HepG2 (cell line): ENCODE measurements around the gene WARS2. TPM values are rescaled to one million over a fixed set of nuclear protein-coding genes. Genes with fewer than 3 reads are reported as not detected.

Experiments
- ATAC-seq: fragments of 200-7000 bp; cut with Tn5 transposase; 3 replicates; pipeline ENCODE4 v1.9.1; 2020; ENCODE audit warnings: mild to moderate bottlenecking, moderate library complexity
- BruUV-seq: library from RNA; stranded (reverse); fragments of 400-500 nt; replicated peaks from 2 replicates; lab custom pipeline; 2021; lab: Mats Ljungman, UMichigan
- CTCF ChIA-PET: fragments of 300-600 bp; formaldehyde crosslinking; extraction: SDS; loops from one replicate; lab custom pipeline; 2021; ENCODE audit warnings: low total read pairs, inconsistent platforms, low intra/inter-chr PET ratio; lab: Yijun Ruan, JAX
- POLR2A ChIA-PET: fragments of 350-600 bp; sonication (Branson Sonifier 250); formaldehyde crosslinking; loops from one replicate; lab custom pipeline; 2020; ENCODE audit warnings: antibody characterized with exemption, inconsistent platforms; lab: Yijun Ruan, JAX
- DNase-seq: peaks from one replicate; pipeline ENCODE4 v3.0.0-alpha.2; 2015; ENCODE audit warnings: low spot score
- FAIRE-seq: peaks from 3 replicates; lab custom pipeline; 2011; peaks lifted over from hg19 to GRCh38; lab: Jason Lieb, UNC
- H2AFZ ChIP-seq: one replicate; pipeline ENCODE4 v1.6.1; 2011; ENCODE audit warnings: low read length, inconsistent platforms
- H3K27ac ChIP-seq: fragments of 300-600 bp; 3 replicates; pipeline ENCODE4 v1.8.0; 2011; ENCODE audit warnings: mixed run types, mild to moderate bottlenecking, mixed read lengths, low read length, inconsistent platforms; ENCODE audit not compliant: insufficient read depth; ENCODE audit errors: extremely low read length
- H3K27me3 ChIP-seq, 2 experiments: fragments of 200-600 bp in 1 of 2; 2 replicates in 1 of 2; 3 replicates in 1 of 2; pipeline versions ENCODE4 v1.6.0 to v1.8.0; 2011; ENCODE audit warnings: low read length in 2 of 2, mild to moderate bottlenecking in 2 of 2, moderate library complexity in 2 of 2, inconsistent platforms in 1 of 2; ENCODE audit not compliant: insufficient read depth in 2 of 2, control insufficient read depth in 1 of 2
- H3K36me3 ChIP-seq, 2 experiments: fragments of 200-600 bp in 1 of 2; replicated peaks in 1 of 2; 2 replicates in 1 of 2; 3 replicates in 1 of 2; pipeline versions ENCODE4 v1.5.1 to v1.8.0; 2011; ENCODE audit warnings: low read length in 2 of 2, inconsistent platforms in 1 of 2; ENCODE audit not compliant: insufficient read depth in 2 of 2, control insufficient read depth in 1 of 2
- H3K4me1 ChIP-seq: 2 replicates; pipeline ENCODE4 v1.5.1; 2012; ENCODE audit warnings: low read length, inconsistent platforms; ENCODE audit not compliant: insufficient read depth
- H3K4me2 ChIP-seq: 2 replicates; pipeline ENCODE4 v1.6.0; 2011; ENCODE audit warnings: low read depth, low read length, inconsistent platforms
- H3K4me3 ChIP-seq, 3 experiments: fragments of 200-600 bp in 1 of 3; sonication (generic), shearing (Covaris generic) in 1 of 3; replicated peaks in 1 of 3; 2 replicates each; pipeline ENCODE4 v1.5.1; 2011 to 2016; ENCODE audit warnings: low read length in 3 of 3, inconsistent platforms in 2 of 3, low read depth in 2 of 3, mild to moderate bottlenecking in 2 of 3, control low read depth in 1 of 3, mixed read lengths in 1 of 3; ENCODE audit not compliant: insufficient read depth in 1 of 3
- H3K79me2 ChIP-seq: one replicate; pipeline ENCODE4 v1.6.1; 2011; ENCODE audit warnings: low read length, inconsistent platforms; ENCODE audit not compliant: insufficient read depth
- H3K9ac ChIP-seq: 2 replicates; pipeline ENCODE4 v1.6.0; 2011; ENCODE audit warnings: mild to moderate bottlenecking, low read depth, low read length, inconsistent platforms; ENCODE audit not compliant: insufficient read depth
- H3K9me3 ChIP-seq: 2 replicates; pipeline ENCODE4 v1.5.1; 2012; ENCODE audit warnings: mild to moderate bottlenecking, low read length
- H4K20me1 ChIP-seq: 2 replicates; pipeline ENCODE4 v1.6.0; 2011; ENCODE audit warnings: inconsistent platforms, mild to moderate bottlenecking, low read length, moderate library complexity; ENCODE audit not compliant: insufficient read depth
- EHMT2 ChIP-seq: fragments of 200-600 bp; sonication (generic); IDR thresholded peaks from 2 replicates; pipeline ENCODE4 v1.7.0; 2017; ENCODE audit warnings: antibody characterized with exemption, low read depth, low read length, borderline replicate concordance
- HDAC1 ChIP-seq: sonication (generic); formaldehyde crosslinking; IDR thresholded peaks from 2 replicates; pipeline ENCODE4 v1.5.1; 2020; ENCODE audit warnings: mild to moderate bottlenecking, missing genetic modification reagents
- KDM3A ChIP-seq: IDR thresholded peaks from 2 replicates; pipeline ENCODE4 v1.6.1; 2018; ENCODE audit warnings: low read depth, missing compliant biosample characterization
- MTA3 ChIP-seq: sonication (generic); formaldehyde crosslinking; IDR thresholded peaks from 2 replicates; pipeline ENCODE4 v1.4.0; 2020; ENCODE audit warnings: missing genetic modification reagents
- PHF21A ChIP-seq: sonication (generic); formaldehyde crosslinking; IDR thresholded peaks from 2 replicates; pipeline ENCODE4 v1.5.0; 2020; ENCODE audit warnings: mild to moderate bottlenecking, missing genetic modification reagents
- ZNF205 ChIP-seq: IDR thresholded peaks from 2 replicates; pipeline ENCODE4 v1.6.1; 2018; ENCODE audit warnings: missing biosample characterization, missing genetic modification reagents
- ZNF468 ChIP-seq: sonication (generic); formaldehyde crosslinking; IDR thresholded peaks from 2 replicates; pipeline ENCODE4 v1.8.0; 2022; ENCODE audit warnings: mild to moderate bottlenecking, moderate library complexity, missing genetic modification reagents
- WGBS: methylation state at CpG from one replicate; pipeline ENCODE4 v1.1.6; 2017; ENCODE audit warnings: low lambda C conversion rate; 5-methylcytosine and 5-hydroxymethylcytosine counted together
- in situ Hi-C: cut with HindIII; loops from 2 replicates; pipeline ENCODE4 v1.10.0; 2017; ENCODE audit warnings: low pct_unique_long_range_greater_than_20kb; ENCODE audit not compliant: extremely low pct_ligation_motif_present
- intact Hi-C: fragments of 100-400 bp; cut with micrococcal nuclease; formaldehyde crosslinking; loops from one replicate; pipeline ENCODE4 v1.10.0; 2022; ENCODE audit not compliant: unreplicated experiment
- polyA plus RNA-seq, 8 experiments: library from polyadenylated mRNA; depleted of rRNA in 3 of 8; stranded (reverse) in 7 of 8; unstranded in 1 of 8; fragments of >200 nt; fragmentation: Illumina TruSeq in 4 of 8; extraction: Trizol in 4 of 8; gene quantifications; 2 replicates each; pipeline versions ENCODE4 v1.2.1 to v1.2.3, GENCODE V29; 2011 to 2016; ENCODE audit warnings: low read depth in 4 of 8, missing spikeins in 1 of 8, mixed read lengths in 1 of 8; ENCODE audit not compliant: insufficient read depth in 1 of 8
- total RNA-seq, 5 experiments: library from RNA; depleted of rRNA; stranded (reverse); fragments of >200 nt; fragmentation: Illumina TruSeq; extraction: Trizol; gene quantifications; 2 replicates each; pipeline ENCODE4 v1.2.3, GENCODE V29; 2016; ENCODE audit warnings: low read depth in 1 of 5
- TF ChIP-seq, protein P1 (sequence below): sonication (generic); formaldehyde crosslinking; IDR thresholded peaks from 2 replicates; pipeline ENCODE4 v1.5.0; 2020; ENCODE audit warnings: missing genetic modification reagents
- TF ChIP-seq, protein P2 (sequence below): IDR thresholded peaks from 2 replicates; pipeline ENCODE4 v1.6.1; 2016; ENCODE audit warnings: mild to moderate bottlenecking
- TF ChIP-seq, protein P3 (sequence below): sonication (generic); formaldehyde crosslinking; IDR thresholded peaks from 2 replicates; pipeline ENCODE4 v1.8.1; 2023; ENCODE audit warnings: mild to moderate bottlenecking, missing genetic modification reagents
- TF ChIP-seq, protein P4 (sequence below): sonication (generic); formaldehyde crosslinking; IDR thresholded peaks from 2 replicates; pipeline ENCODE4 v1.4.0; 2020; ENCODE audit warnings: mild to moderate bottlenecking, missing genetic modification reagents

WARS2 gene
- total and polyA plus RNA-seq, 2 of the 13 experiments (the other 11 are each of a cell fraction or from before 2014, with no cell fraction given), result 12.4 to 18.8 TPM

DNA sequence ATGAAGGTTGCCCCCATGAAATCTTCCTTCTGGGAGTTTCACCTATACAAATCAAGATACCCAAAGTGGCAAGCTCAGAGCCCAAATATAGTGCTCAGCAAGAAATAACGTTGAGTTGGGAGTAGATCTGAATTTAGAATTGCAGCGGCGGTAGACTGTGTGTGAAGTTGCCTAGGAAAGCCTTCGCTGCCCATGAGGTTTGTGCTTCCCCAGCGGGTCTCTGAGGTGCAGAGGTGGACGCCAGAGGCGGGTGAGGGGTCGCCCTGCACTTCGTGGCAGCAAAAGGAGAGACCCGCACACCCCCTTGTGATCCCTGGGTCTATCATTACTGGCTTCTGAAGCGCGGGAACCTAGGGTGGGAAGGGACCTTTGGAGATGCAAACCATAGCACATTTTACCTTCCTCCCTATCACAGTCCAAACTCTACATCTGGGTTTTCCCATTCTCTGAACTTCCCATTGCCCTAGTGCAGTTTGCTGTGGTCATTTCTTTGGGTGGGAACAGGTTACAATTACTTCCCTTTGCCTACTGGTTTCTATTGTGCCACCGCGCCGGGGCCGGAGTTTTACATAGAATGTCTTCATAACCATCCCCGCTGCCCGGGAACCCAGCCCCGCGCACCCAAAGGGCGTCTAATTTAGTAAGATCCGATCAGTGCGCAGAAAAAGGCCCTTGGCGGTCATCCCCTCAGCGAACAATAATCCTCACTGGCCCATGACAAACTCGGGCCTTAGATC, 157.5 kb downstream of the WARS2 start:
- Histone ChIP-seq H3K36me3 (no peaks in the 10 kb centered on the region), H3K27me3 (no peaks in the 10 kb centered on the region), H3K4me1 (peaks cover 2% of the 10 kb centered on the region; the same call in 1 of the 2 replicates), H3K79me2 (no peaks in the 10 kb centered on the region), H3K27ac (no peak overlapping the region), H3K4me2 (no peak overlapping the region), H4K20me1 (no peaks in the 10 kb centered on the region), H3K9ac (no peak overlapping the region), H2AFZ (no peak overlapping the region), H3K4me3 (no peak overlapping the region), H3K9me3 (no peaks in the 10 kb centered on the region)
- DNase-seq (no peak), ATAC-seq (no peak), FAIRE-seq (no peak)
- CTCF ChIA-PET, result no interaction called here
- intact Hi-C loops (no loop called here), in situ Hi-C loops (no loop called here)
- TF ChIP-seq ZNF205 (CRISPR knock-in tag) (no peak), HDAC1 (CRISPR knock-in tag) (no peak), KDM3A (CRISPR knock-in tag) (no peak), EHMT2 (no peak), PHF21A (CRISPR knock-in tag) (no peak), ZNF468 (CRISPR knock-in tag) (no peak), MTA3 (CRISPR knock-in tag) (no peak)
- TF ChIP-seq, protein P1, sequence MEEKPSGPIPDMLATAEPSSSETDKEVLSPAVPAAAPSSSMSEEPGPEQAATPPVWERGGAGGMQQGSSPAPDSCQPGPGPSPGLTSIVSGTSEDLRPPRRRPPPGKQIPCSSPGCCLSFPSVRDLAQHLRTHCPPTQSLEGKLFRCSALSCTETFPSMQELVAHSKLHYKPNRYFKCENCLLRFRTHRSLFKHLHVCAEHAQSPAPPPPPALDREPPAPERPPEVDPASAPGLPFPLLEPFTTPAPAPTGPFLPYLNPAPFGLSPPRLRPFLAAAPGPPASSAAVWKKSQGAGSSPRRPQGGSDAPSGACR, result no peak
- TF ChIP-seq, protein P2, sequence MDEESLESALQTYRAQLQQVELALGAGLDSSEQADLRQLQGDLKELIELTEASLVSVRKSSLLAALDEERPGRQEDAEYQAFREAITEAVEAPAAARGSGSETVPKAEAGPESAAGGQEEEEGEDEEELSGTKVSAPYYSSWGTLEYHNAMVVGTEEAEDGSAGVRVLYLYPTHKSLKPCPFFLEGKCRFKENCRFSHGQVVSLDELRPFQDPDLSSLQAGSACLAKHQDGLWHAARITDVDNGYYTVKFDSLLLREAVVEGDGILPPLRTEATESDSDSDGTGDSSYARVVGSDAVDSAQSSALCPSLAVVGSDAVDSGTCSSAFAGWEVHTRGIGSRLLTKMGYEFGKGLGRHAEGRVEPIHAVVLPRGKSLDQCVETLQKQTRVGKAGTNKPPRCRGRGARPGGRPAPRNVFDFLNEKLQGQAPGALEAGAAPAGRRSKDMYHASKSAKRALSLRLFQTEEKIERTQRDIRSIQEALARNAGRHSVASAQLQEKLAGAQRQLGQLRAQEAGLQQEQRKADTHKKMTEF (CRISPR knock-in tag), result no peak
- TF ChIP-seq, protein P3, sequence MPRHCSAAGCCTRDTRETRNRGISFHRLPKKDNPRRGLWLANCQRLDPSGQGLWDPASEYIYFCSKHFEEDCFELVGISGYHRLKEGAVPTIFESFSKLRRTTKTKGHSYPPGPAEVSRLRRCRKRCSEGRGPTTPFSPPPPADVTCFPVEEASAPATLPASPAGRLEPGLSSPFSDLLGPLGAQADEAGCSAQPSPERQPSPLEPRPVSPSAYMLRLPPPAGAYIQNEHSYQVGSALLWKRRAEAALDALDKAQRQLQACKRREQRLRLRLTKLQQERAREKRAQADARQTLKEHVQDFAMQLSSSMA (CRISPR knock-in tag), result no peak
- TF ChIP-seq, protein P4, sequence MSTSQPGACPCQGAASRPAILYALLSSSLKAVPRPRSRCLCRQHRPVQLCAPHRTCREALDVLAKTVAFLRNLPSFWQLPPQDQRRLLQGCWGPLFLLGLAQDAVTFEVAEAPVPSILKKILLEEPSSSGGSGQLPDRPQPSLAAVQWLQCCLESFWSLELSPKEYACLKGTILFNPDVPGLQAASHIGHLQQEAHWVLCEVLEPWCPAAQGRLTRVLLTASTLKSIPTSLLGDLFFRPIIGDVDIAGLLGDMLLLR (CRISPR knock-in tag), result no peak
- POLR2A ChIA-PET, result no interaction called here
- BruUV-seq, result no TSS peak
- 88% methylated on average over 25 of the region's 26 CpGs for WGBS
